NOMO-1 (cell line): ENCODE measurements around the gene ETDB.
"Not testable (repeated sequence)": the region's sequence is repeated elsewhere in the genome, so short reads cannot be mapped to it uniquely, and the experiment has no call there.

Experiments
- DNase-seq, 2 experiments: peaks; one replicate each; lab custom pipeline; 2025; ENCODE audit not compliant: unreplicated experiment in 2 of 2; lab: John Stamatoyannopoulos, UW

ETDB gene

GRCh38 chrX:135120056-135120576 lies at the start of gene ETDB:
TSS of gene ETDB (minus strand) at chrX:135120526. CDS start at chrX:135119261, 1,265 bp downstream.
- DNase-seq: not testable (repeated sequence)

GRCh38 chrX:135169534-135169933 lies 49.2 kb upstream of the ETDB start:
- not testable (repeated sequence) for DNase-seq

- DNase-seq: peak in 1 of 2 experiments; percentile 33
These were observed 48.2 kb upstream of the ETDB start for GRCh38 chrX:135168486-135168885.

- not testable (repeated sequence) for DNase-seq
These were observed 34.4 kb upstream of the ETDB start for GRCh38 chrX:135154688-135155087.

- not testable (repeated sequence) for DNase-seq
These were observed 5.8 kb upstream of the ETDB start for GRCh38 chrX:135126145-135126544.

GRCh38 chrX:135116064-135116463 lies 4.3 kb downstream of the ETDB start:
- not testable (repeated sequence) for DNase-seq

- peak; percentile 4 to 42 for DNase-seq
These were observed 5.9 kb downstream of the ETDB start for GRCh38 chrX:135114392-135114791.

- DNase-seq: no peak
These were observed 7.6 kb downstream of the ETDB start for GRCh38 chrX:135112743-135113142.

- DNase-seq: peak; percentile 8 to 17
These were observed 8.1 kb downstream of the ETDB start for GRCh38 chrX:135112096-135112729.

GRCh38 chrX:135109554-135109953 lies 10.8 kb downstream of the ETDB start:
- DNase-seq: no peak

GRCh38 chrX:135099493-135099783 lies 20.9 kb downstream of the ETDB start:
- DNase-seq: no peak

GRCh38 chrX:135097196-135097744 lies 23.1 kb downstream of the ETDB start:
- not testable (repeated sequence) for DNase-seq

- DNase-seq: no peak
These were observed 24.6 kb downstream of the ETDB start for GRCh38 chrX:135095715-135096114.

GRCh38 chrX:135094726-135095125 lies 25.6 kb downstream of the ETDB start:
- no peak for DNase-seq

- DNase-seq: no peak
These were observed 31.2 kb downstream of the ETDB start for GRCh38 chrX:135089126-135089525.

- DNase-seq: no peak
These were observed 32.5 kb downstream of the ETDB start for GRCh38 chrX:135087867-135088266.

GRCh38 chrX:135086197-135086854 lies 34.0 kb downstream of the ETDB start:
- peak; percentile 39 to 45 for DNase-seq

GRCh38 chrX:135081693-135082404 lies 38.5 kb downstream of the ETDB start:
- DNase-seq: no peak
